Activated T-cell treated with anti-CD3 and anti-CD28 coated beads for 48 hours (primary cell): ENCODE data around the gene CXorf65.

Source experiments
- DNase-seq: peaks from one replicate; pipeline ENCODE4 v3.0.0-alpha.2; 2020; ENCODE audit warnings: low read depth

CXorf65 gene

DNA sequence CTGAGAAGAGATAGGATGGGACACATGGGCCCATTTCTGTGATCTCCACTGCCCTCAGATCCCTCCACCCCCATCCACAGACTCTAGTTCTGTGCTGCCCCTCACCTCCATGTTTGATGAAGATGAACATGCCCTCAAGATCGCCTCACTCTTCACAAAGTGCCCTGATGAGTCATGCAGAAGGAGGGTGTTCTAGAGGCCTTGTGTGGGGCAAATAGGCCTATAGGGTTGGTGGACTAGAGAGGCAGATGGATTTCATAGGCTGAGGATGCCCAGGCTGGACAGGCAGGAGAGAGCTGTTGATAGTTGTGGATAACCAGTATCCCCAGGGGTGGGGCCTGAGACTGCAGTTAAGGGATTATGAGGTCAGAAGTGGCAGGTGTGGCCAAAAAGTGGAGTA is at the start of gene CXorf65:
CXorf65 (minus strand) TSS at position 314 of the 400 bp plus-strand sequence; CDS start at position 130, 184 bp downstream.
- DNase-seq = no peak

DNA sequence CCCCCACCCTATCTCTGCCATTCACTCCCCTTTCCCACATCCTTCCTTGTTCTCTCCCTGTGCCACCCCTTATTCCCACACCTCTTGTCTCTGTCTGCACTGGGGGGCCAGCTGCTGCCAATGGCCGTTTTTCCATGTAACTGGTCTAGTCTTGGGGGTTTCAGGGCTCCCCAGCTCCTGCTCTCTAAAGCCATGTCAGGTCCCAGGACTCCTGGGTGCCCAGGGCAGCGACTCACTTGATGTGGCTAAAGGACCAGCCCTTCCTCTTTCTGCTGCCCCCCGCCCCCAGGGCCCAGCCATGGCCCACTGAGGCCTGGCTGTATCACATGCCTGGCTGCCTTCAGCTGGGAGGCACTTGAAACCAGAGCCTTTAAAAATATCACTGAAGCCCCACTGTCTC is 48.1 kb upstream of the CXorf65 start:
- DNase-seq = no peak

DNA sequence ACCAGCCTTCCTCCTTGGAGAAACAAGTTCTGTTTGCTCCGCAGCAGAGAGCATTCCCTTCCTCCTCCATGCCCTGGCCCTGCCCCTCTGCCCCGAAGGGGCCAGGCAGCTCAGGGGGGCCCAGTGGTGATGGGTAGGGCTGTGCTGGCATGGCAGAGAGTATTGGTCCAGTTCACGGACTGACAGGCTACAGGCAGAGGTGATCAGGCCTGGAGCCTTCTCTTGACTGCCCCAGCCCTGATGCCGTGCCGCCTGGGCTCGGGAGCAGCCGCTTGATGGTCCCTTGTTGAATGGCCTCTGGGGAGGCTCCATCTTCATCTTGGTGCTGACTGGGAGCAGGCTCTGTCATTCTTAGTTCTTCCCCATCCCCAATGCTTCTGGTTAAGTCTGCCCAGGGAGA is 47.7 kb upstream of the CXorf65 start:
- DNase-seq = no peak

DNA sequence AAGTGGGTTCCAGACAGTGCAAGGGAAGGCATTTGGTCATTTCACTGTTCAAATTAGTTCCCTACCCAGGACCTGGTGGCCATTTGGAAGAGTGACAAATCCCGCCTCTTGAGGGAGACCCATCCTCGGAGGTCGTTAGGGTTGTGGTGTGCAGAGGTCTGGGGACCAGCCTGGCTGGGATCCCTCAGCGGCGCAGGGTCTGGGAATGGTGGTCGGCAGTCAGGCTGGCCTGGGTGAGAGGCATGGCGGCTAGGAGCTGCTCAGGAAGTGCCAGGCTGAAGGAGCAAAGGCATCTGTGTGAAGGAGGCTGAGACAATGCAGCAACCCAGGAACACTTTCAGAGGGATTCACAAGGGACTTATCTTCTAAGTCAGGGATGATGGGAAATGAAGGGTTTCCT is 44.8 kb upstream of the CXorf65 start:
- no peak for DNase-seq

DNA sequence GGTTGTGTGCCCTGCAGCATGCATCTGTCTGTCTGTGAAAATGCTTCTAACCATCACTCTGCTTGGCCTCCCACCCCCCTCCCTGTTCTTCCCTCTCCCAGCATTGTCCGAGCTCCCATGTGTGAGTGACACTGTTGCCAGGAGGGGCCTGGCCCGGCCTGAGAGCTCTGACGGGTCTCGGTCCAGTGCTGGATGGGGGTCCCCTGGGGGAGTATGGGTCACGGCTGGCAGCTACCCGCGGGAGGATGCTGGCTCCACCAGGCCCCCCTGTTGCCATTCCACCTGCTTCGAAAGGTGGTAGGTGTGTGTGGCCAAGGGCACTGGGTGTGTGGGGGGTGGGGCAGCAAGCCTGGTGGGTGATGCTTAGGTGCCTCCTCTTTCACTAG is 41.7 kb upstream of the CXorf65 start:
- no peak for DNase-seq

DNA sequence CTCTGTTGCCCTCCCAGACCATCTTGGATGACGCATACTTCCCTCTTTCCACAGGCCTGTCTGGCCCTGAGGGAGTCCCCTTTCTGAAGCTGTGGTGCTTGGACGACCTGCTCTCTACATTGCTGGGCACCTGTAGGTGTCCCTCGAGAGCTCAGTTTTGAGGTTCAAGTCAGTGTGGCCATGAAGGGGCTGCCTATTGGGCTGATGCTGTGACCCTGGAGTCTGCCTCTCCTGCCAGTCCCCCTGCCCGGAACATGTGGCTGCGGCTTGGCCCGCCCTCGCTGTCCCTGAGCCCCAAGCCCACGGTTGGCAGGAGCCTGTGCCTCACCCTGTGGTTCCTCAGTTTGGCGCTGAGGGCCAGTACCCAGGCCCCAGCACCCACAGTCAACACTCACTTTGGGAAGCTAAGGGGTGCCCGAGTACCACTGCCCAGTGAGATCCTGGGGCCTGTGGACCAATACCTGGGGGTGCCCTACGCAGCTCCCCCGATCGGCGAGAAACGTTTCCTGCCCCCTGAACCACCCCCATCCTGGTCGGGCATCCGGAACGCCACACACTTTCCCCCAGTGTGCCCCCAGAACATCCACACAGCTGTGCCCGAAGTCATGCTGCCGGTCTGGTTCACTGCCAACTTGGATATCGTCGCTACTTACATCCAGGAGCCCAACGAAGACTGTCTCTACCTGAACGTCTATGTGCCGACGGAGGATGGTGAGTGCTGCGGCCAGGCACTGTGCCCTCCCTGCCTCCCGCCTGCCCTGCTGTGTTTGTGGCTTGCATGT is 41.1 kb upstream of the CXorf65 start:
- DNase-seq = no peak

DNA sequence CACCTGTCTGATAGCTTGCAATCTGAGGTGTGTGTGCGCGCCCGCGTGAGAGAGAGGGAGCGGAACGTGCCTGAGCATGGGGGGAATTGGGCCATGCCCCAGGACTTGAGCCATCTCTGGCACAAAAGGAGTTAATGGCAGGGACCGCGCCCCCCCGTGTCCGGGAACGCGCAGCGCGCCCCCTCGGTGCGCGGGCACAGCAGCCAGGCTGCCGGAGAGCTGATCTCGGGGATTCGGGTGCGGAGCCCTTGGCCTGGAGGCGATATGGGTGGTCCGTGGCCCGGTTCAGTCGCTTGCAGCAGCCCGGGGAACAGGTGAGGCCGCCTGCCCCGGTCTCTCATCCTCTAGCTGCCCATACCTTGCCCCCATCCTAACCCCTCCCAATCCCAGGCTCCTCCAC is 38.1 kb upstream of the CXorf65 start, which contains the start of gene NLGN3:
NLGN3 (plus strand) TSS at position 191 of the 400 bp plus-strand sequence. CDS start 2,909 bp downstream, outside the sequence.
- DNase-seq = no peak

DNA sequence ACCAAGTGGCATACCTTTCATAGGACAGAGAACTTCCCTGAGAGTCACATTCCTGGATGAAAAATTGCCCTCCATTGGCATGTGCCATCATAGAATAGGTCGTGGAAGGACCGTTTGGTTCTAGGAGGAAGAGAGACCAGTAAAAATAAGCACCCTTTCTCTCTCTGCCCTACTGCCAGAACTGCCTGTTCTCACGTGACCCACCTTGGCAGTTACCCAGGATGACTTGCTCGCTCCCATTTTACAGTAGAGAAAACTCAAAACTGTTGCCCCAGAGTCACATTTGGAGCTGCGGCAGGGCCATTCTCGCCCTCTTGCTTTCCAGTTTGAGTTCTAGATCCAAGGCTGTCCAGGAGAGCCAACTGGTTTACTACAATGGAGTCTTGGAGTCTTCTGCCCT is 37.0 kb upstream of the CXorf65 start:
- no peak for DNase-seq

DNA sequence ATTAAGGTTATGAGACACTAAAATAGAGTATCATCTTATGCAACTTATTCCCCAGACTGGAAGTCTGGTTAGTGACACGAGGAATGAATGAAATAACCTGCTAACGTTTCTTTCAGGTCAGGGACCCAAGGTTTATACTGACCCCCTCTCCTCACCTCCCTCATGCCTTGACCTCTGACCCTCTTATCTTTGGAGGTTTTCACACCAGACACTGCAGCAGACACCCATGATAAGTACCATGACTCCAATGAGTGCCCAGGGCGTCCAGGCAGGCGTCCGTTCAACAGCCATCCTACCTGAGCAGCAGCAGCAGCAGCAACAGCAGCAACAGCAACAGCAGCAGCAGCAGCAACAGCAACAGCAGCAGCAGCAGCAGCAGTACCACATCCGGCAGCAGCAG is 33.9 kb upstream of the CXorf65 start:
- no peak for DNase-seq

DNA sequence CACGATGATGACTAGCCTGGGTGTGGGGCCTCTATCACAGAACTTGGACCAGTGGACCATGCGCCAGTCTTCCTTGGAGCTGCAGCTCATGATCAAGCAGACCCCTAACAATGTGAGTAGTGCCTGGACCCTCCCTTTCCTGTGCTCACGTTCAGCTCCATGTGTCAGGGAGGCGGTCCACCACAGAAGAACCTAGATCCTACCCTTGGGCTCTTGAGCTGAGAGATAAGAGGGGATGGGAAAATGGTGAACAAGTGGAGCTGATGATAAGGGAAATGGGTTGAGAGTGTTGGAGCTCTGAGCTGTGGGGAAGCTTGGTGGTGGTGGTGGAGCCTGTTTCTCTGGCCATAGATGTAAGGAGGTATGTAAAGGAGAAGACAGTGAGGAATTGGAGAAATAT is 25.0 kb upstream of the CXorf65 start:
- DNase-seq = no peak

DNA sequence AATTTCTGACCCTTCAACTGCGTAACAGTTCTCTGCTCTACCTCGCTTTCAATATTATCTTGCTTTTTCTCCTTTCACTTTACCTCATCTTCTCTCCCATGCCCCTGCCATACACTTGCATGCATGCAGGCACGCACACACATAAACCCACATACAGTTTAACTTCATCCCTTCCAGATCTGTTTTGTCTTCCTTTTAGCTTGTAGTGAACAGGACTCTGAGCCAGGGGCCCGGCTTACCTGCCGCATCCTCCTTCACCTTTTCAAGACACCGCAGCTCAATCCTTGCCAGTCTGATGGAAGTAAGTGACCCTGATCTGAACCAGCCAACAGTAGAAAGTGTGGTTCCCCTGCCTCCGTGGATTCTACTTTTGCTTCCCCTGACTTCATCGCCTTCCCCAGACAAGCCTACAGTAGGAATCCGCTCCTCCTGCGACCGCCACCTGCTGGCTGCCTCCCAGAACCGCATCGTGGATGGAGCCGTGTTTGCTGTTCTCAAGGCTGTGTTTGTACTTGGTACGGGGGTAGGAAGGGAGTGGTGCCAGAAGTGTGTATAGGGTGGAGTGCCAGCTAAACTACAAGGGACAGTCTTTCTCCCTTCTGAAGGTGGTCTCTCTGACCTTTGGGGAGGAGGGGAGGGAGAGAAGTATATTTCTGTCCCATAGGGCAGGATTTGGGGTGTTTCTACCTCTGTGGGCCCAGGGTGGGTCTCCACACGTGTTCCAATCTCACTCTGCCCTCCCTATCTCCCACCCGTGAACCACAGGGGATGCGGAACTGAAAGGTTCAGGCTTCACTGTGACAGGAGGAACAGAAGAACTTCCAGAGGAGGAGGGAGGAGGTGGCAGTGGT is 22.6 kb upstream of the CXorf65 start:
- DNase-seq = peak; percentile 57

DNA sequence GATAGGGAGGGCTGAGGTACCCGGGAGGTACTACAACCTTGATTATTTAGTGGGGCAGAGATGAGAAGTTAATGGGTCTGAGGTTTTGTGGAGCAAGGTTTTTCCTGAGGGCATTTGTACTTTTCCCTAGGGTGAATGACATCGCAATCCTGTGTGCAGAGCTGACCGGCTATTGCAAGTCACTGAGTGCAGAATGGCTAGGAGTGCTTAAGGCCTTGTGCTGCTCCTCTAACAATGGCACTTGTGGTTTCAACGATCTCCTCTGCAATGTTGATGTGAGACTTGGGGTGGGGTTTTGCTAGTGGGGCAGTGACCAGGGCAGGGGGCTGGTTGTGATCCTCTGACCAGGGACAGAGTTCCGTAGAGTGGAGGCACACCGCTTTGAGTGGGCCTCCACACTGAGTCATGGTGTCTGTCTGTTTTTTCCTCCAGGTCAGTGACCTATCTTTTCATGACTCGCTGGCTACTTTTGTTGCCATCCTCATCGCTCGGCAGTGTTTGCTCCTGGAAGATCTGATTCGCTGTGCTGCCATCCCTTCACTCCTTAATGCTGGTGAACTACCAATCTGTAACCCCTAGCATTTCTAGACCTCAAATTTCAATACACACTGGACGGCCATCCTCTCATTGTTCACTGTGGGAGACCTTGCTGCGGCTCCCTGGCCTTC is 21.8 kb upstream of the CXorf65 start:
- DNase-seq = no peak

DNA sequence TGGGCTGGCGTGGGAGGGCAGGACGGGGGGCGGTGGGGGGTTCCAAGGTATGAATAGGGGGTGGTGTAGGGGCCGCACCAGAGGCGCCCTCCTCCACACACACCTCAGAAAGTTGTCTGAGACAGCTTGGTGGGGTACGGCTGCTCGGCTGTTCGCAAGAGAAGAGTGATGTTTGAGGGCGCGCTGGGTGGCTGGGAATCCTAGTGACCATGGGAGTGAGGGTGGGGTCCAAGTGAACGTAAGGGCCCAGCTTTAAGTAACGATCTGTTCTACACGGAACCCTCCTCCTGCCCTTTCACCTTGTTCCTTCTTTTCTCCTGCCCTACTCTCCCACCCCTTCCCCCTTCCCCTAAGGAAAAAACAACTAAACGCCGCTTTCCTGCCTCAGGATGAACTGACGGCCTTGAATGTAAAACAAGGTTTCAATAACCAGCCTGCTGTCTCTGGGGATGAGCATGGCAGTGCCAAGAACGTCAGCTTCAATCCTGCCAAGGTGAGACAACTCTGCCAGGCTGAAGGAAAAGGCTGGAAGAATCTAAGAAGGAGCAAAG is 12.5 kb upstream of the CXorf65 start:
- DNase-seq = no peak

DNA sequence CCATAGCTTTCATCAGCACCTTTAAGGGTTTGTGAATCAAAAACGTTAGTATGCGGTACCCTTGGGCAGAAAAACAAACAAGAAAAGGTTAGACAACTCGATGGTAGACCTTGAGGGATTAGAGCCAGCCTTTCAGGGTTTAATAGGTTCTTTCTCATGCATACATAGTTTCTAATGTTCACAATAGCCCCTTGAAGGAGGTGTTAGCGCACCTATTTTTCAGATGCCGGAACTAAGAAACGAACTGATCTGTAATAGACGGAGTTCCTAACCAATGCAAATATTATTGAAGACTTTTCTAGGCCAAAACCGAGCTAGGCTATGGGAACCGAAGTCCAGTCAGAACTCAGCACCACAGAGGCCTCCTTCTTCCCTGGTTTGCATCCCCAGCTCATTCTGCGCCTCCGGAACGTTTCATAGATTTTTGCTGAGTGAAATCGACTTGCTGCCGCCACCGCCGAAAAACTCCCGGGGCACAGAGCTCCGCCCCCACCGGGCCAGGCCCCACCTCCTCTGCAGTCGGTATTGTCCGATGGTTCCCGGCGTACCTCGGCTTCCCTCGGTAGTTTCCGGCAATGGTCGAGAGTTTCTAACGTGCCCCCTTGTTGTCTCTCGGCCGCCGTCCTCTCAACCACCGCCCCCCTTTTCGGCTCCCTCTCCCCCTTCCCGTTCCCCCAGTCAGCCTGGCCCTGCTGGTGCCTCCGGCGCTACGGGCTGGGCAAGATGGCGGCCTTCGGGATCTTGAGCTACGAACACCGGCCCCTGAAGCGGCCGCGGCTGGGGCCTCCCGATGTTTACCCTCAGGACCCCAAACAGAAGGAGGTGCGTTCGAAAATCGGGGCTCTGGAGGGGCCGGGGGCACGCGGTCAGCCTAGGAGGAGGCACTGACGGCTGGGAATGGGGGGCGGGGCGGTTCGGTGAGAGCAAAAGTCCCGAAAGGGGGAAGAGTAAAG is 11.8 kb upstream of the CXorf65 start, which contains the start of gene MED12:
MED12 (plus strand) TSS at position 565 of the 953 bp plus-strand sequence; CDS start at position 724, 159 bp downstream.
- peak; percentile 78 for DNase-seq

DNA sequence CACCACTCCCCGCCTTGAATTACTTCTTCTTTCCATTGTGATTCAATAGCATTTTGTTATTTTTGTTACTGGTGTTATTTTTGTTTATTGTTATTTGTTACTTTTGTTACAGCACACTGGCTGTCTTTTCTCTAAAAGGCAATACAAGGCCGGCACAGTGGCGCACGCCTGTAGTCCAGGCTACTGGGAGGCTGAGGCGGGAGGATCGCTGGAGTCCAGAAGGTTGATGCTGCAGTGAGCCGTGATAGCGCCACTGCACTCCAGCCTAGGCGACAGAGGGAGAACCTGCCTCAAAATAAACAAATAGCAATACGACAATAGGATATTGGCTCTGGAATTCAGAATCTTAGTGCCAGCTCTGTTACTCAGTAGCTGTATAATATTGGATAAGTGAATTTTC is 10.8 kb upstream of the CXorf65 start:
- no peak for DNase-seq

DNA sequence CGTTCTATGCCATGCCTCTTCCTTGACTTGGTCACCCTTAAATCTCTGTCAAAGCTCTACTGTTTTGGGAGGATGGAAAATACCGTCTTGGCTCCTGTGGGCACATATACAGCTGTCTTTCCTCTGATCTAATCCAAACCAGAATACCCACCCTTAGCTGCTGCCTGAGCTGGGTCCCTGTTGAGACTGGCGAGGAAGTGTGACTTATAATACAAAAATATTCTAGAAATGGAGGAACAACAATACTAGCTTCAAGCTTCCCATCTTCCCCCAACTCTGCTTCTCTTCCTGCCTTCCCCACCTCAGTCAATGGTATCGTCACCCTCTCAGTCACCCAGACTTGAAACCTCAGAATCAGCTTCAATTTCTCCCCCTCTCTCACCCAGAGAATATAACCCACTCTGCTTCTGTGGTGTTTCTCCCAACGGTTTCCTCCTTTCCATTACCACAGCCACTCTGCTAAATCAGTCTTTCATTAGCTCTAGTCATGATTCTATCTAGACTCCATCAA is 5.4 kb upstream of the CXorf65 start:
- no peak for DNase-seq

DNA sequence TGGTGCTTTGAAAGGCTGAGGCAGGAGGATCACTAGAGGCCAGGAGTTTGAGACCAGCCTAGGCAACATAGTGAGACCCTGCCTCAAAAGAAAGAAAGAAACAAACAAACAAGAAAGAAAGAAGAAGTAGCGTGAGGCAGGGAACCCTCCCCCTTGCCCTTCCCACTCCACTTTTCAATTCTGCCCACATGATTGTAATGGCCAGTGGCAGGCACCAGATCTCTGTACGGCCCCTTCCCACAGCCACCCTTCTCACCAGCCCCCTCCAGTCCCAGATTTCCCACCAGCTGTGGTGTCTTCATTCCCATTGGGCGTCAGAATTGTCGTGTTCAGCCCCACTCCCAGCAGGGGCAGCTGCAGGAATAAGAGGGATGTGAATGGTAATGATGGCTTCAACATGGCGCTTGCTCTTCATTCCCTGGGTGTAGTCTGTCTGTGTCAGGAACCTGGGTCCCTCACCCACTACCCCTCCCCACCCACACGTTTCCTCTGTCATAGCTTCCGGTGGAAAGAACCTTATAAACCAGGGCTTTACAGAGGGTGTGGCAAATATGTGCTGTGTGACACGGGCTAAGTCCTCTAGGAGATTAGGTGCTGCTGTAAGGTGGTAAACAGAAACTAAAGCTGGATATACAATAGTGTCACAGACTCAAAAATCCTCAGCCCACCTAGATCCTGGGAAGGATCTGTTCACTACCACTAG is 4.8 kb upstream of the CXorf65 start, which contains the start of gene IL2RG:
IL2RG (minus strand) TSS at position 437 of the 703 bp plus-strand sequence; CDS start at position 399, 38 bp downstream.
- DNase-seq = peak; percentile 45

DNA sequence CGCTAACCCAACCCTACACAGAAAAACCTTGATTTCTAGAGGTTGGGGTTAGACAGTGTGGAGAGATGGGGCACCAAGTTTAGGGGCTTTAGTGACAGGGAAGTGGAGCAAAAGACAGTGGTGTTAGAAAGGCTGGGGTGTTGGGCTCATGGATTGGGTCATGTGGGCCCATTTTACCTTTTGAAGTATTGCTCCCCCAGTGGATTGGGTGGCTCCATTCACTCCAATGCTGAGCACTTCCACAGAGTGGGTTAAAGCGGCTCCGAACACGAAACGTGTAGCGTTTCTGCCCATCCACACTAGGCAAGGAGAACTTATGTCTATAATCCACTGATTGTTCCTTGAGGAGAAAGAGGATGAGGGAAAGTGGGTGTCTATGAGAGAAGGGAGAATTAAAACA is 2.5 kb upstream of the CXorf65 start:
- no peak for DNase-seq

DNA sequence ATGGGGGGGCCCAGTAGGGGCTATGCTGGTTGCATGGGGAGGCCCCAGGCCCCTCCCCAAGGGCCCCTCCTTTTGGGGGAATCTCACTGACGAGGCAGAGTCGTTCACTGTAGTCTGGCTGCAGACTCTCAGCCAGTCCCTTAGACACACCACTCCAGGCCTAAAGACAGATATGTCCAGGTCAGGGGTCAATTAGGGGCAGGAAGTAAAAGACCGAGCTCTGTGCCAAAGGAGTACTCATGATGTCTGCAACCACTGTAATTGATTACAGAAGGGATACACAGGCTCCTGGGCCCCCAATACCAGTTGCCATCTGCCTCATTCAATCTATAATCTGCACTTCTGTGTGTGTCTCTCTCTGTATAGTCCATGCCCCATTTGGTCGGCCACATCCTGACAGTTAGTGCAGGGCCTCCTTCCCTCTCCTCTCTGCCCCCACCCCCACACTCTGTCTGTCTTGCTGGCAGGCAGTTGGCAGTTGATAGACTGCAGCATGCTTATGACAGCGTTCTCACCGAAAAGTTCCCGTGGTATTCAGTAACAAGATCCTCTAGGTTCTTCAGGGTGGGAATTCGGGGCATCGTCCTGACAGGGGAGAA is 1.3 kb upstream of the CXorf65 start:
- DNase-seq = no peak

DNA sequence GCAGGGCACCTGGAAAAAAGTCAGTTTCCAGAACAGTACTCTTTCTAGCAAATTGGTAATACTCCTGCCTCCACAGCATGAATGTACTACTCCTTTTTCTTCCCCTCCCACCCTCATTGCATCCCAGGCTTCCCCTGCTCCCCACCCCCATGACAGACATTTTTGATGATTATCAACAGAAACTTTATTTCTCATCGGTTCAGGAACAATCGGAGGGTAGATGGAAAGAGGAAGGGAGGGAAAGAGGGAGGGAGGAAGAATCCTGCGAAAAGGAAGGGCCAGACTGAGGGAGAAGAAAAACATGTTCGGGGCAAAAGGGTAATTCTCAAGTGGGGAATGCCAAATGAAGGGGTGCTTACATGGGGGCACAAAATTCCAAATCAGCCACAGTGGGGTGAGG is 705 bp upstream of the CXorf65 start:
- DNase-seq = no peak
